HepG2 (cell line): ENCODE results near the gene YLPM1. TPM values are rescaled to one million over a fixed set of nuclear protein-coding genes. Genes with fewer than 3 reads are reported as not detected.

Experiments
- ATAC-seq: fragments of 200-7000 bp; cut with Tn5 transposase; 3 replicates; pipeline ENCODE4 v1.9.1; 2020; ENCODE audit warnings: mild to moderate bottlenecking, moderate library complexity
- BruUV-seq: library from RNA; stranded (reverse); fragments of 400-500 nt; replicated peaks from 2 replicates; lab custom pipeline; 2021; lab: Mats Ljungman, UMichigan
- CTCF ChIA-PET: fragments of 300-600 bp; formaldehyde crosslinking; extraction: SDS; loops from one replicate; lab custom pipeline; 2021; ENCODE audit warnings: low total read pairs, inconsistent platforms, low intra/inter-chr PET ratio; lab: Yijun Ruan, JAX
- POLR2A ChIA-PET: fragments of 350-600 bp; sonication (Branson Sonifier 250); formaldehyde crosslinking; loops from one replicate; lab custom pipeline; 2020; ENCODE audit warnings: antibody characterized with exemption, inconsistent platforms; lab: Yijun Ruan, JAX
- DNase-seq: peaks from one replicate; pipeline ENCODE4 v3.0.0-alpha.2; 2015; ENCODE audit warnings: low spot score
- FAIRE-seq: peaks from 3 replicates; lab custom pipeline; 2011; peaks lifted over from hg19 to GRCh38; lab: Jason Lieb, UNC
- H2AFZ ChIP-seq: one replicate; pipeline ENCODE4 v1.6.1; 2011; ENCODE audit warnings: low read length, inconsistent platforms
- H3K27ac ChIP-seq: fragments of 300-600 bp; 3 replicates; pipeline ENCODE4 v1.8.0; 2011; ENCODE audit warnings: mixed run types, mild to moderate bottlenecking, mixed read lengths, low read length, inconsistent platforms; ENCODE audit not compliant: insufficient read depth; ENCODE audit errors: extremely low read length
- H3K27me3 ChIP-seq, 2 experiments: fragments of 200-600 bp in 1 of 2; 2 replicates in 1 of 2; 3 replicates in 1 of 2; pipeline versions ENCODE4 v1.6.0 to v1.8.0; 2011; ENCODE audit warnings: low read length in 2 of 2, mild to moderate bottlenecking in 2 of 2, moderate library complexity in 2 of 2, inconsistent platforms in 1 of 2; ENCODE audit not compliant: insufficient read depth in 2 of 2, control insufficient read depth in 1 of 2
- H3K36me3 ChIP-seq, 2 experiments: fragments of 200-600 bp in 1 of 2; replicated peaks in 1 of 2; 2 replicates in 1 of 2; 3 replicates in 1 of 2; pipeline versions ENCODE4 v1.5.1 to v1.8.0; 2011; ENCODE audit warnings: low read length in 2 of 2, inconsistent platforms in 1 of 2; ENCODE audit not compliant: insufficient read depth in 2 of 2, control insufficient read depth in 1 of 2
- H3K4me1 ChIP-seq: 2 replicates; pipeline ENCODE4 v1.5.1; 2012; ENCODE audit warnings: low read length, inconsistent platforms; ENCODE audit not compliant: insufficient read depth
- H3K4me2 ChIP-seq: 2 replicates; pipeline ENCODE4 v1.6.0; 2011; ENCODE audit warnings: low read depth, low read length, inconsistent platforms
- H3K4me3 ChIP-seq, 3 experiments: fragments of 200-600 bp in 1 of 3; sonication (generic), shearing (Covaris generic) in 1 of 3; replicated peaks in 1 of 3; 2 replicates each; pipeline ENCODE4 v1.5.1; 2011 to 2016; ENCODE audit warnings: low read length in 3 of 3, inconsistent platforms in 2 of 3, low read depth in 2 of 3, mild to moderate bottlenecking in 2 of 3, control low read depth in 1 of 3, mixed read lengths in 1 of 3; ENCODE audit not compliant: insufficient read depth in 1 of 3
- H3K79me2 ChIP-seq: one replicate; pipeline ENCODE4 v1.6.1; 2011; ENCODE audit warnings: low read length, inconsistent platforms; ENCODE audit not compliant: insufficient read depth
- H3K9ac ChIP-seq: 2 replicates; pipeline ENCODE4 v1.6.0; 2011; ENCODE audit warnings: mild to moderate bottlenecking, low read depth, low read length, inconsistent platforms; ENCODE audit not compliant: insufficient read depth
- H3K9me3 ChIP-seq: 2 replicates; pipeline ENCODE4 v1.5.1; 2012; ENCODE audit warnings: mild to moderate bottlenecking, low read length
- H4K20me1 ChIP-seq: 2 replicates; pipeline ENCODE4 v1.6.0; 2011; ENCODE audit warnings: inconsistent platforms, mild to moderate bottlenecking, low read length, moderate library complexity; ENCODE audit not compliant: insufficient read depth
- ATF7 ChIP-seq, 2 experiments: fragments of 450-650 bp in 1 of 2; sonication (generic) in 1 of 2; formaldehyde crosslinking in 1 of 2; IDR thresholded peaks; 2 replicates each; pipeline versions ENCODE4 v1.4.0 to v1.6.1; 2016 to 2020; ENCODE audit warnings: antibody characterized with exemption in 1 of 2, mild to moderate bottlenecking in 1 of 2, missing genetic modification reagents in 1 of 2
- ONECUT2 ChIP-seq: sonication (generic); formaldehyde crosslinking; IDR thresholded peaks from 2 replicates; pipeline ENCODE4 v1.4.0; 2020; ENCODE audit warnings: missing genetic modification reagents
- RNF219 ChIP-seq: sonication (generic); formaldehyde crosslinking; IDR thresholded peaks from 2 replicates; pipeline ENCODE4 v1.5.0; 2020; ENCODE audit warnings: mild to moderate bottlenecking, missing genetic modification reagents
- SMAD1 ChIP-seq: sonication (generic); formaldehyde crosslinking; IDR thresholded peaks from 2 replicates; pipeline ENCODE4 v1.4.0; 2020; ENCODE audit warnings: missing genetic modification reagents, low read depth, mild to moderate bottlenecking, borderline replicate concordance
- SP2 ChIP-seq: sonication (generic); formaldehyde crosslinking; IDR thresholded peaks from 2 replicates; pipeline ENCODE4 v1.5.1; 2020; ENCODE audit warnings: mild to moderate bottlenecking, missing genetic modification reagents
- ZFP62 ChIP-seq: sonication (generic); formaldehyde crosslinking; IDR thresholded peaks from 2 replicates; pipeline ENCODE4 v1.4.0; 2020; ENCODE audit warnings: missing genetic modification reagents
- ZNF317 ChIP-seq: sonication (generic); formaldehyde crosslinking; IDR thresholded peaks from 2 replicates; pipeline ENCODE4 v1.5.0; 2020; ENCODE audit warnings: mild to moderate bottlenecking, missing genetic modification reagents
- ZNF768 ChIP-seq: sonication (generic); formaldehyde crosslinking; IDR thresholded peaks from 2 replicates; pipeline ENCODE4 v1.4.0; 2020; ENCODE audit warnings: missing genetic modification reagents
- WGBS: methylation state at CpG from one replicate; pipeline ENCODE4 v1.1.6; 2017; ENCODE audit warnings: low lambda C conversion rate; 5-methylcytosine and 5-hydroxymethylcytosine counted together
- in situ Hi-C: cut with HindIII; loops from 2 replicates; pipeline ENCODE4 v1.10.0; 2017; ENCODE audit warnings: low pct_unique_long_range_greater_than_20kb; ENCODE audit not compliant: extremely low pct_ligation_motif_present
- intact Hi-C: fragments of 100-400 bp; cut with micrococcal nuclease; formaldehyde crosslinking; loops from one replicate; pipeline ENCODE4 v1.10.0; 2022; ENCODE audit not compliant: unreplicated experiment
- polyA plus RNA-seq, 8 experiments: library from polyadenylated mRNA; depleted of rRNA in 3 of 8; stranded (reverse) in 7 of 8; unstranded in 1 of 8; fragments of >200 nt; fragmentation: Illumina TruSeq in 4 of 8; extraction: Trizol in 4 of 8; gene quantifications; 2 replicates each; pipeline versions ENCODE4 v1.2.1 to v1.2.3, GENCODE V29; 2011 to 2016; ENCODE audit warnings: low read depth in 4 of 8, missing spikeins in 1 of 8, mixed read lengths in 1 of 8; ENCODE audit not compliant: insufficient read depth in 1 of 8
- total RNA-seq, 5 experiments: library from RNA; depleted of rRNA; stranded (reverse); fragments of >200 nt; fragmentation: Illumina TruSeq; extraction: Trizol; gene quantifications; 2 replicates each; pipeline ENCODE4 v1.2.3, GENCODE V29; 2016; ENCODE audit warnings: low read depth in 1 of 5

Gene YLPM1
- total and polyA plus RNA-seq, 2 of the 13 experiments (the other 11 are each of a cell fraction or from before 2014, with no cell fraction given): 6.7 to 21.9 TPM

- H3K4me2 ChIP-seq: no peak overlapping the region
- intact Hi-C loops (no loop called here), in situ Hi-C loops (loop anchor here (5.0 kb wide), 1 partner anchor 47 kb away; no protein-coding TSS in a partner anchor)
- ATAC-seq (no peak), DNase-seq (no peak), FAIRE-seq (no peak)
- H3K36me3 ChIP-seq: no peaks in the 10 kb centered on the region; a peak in 1 of 5 replicates
- POLR2A ChIA-PET: no interaction called here
- CTCF ChIA-PET: interaction anchor here (1.1 to 2.5 kb wide), 2 partner anchors 19 to 46 kb away, joined by 5 to 47 read pairs; no protein-coding TSS in a partner anchor
- H3K4me3 ChIP-seq: no peak overlapping the region
- no peak overlapping the region for H2AFZ ChIP-seq
- H3K9ac ChIP-seq: no peak overlapping the region
- no TSS peak for BruUV-seq
- H3K4me1 ChIP-seq: no peaks in the 10 kb centered on the region
- H3K9me3 ChIP-seq: no peaks in the 10 kb centered on the region
- 54% methylated on average over 7 of the region's 10 CpGs for WGBS
- TF ChIP-seq RNF219 (no peak), ONECUT2 (no peak), ZFP62 (CRISPR knock-in tag) (no peak), ATF7 (IDR thresholded peaks at IDR 0.05) (peak; percentile 44; the same call in 1 of the 2 replicates), ATF7 (CRISPR knock-in tag; IDR thresholded peaks at IDR 0.05) (no peak), ZNF768 (CRISPR knock-in tag) (peak; percentile 56; the same call in 1 of the 2 replicates), SMAD1 (CRISPR knock-in tag) (no peak), SP2 (no peak), ZNF317 (CRISPR knock-in tag) (no peak)
- H3K27me3 ChIP-seq: 0 out of 5 replicates have a peak, but pooled peaks cover 0 to 2% of the 10 kb centered on the region in 2 experiments
- no peaks in the 10 kb centered on the region for H3K79me2 ChIP-seq
- H4K20me1 ChIP-seq: no peaks in the 10 kb centered on the region
- no peak overlapping the region for H3K27ac ChIP-seq
Measured at GRCh38 chr14:74859757-74860552, 96.8 kb downstream of the YLPM1 start.
